Breast epithelium (tissue), 4 donors: Measurements from ENCODE around the gene RERE. TPM values are rescaled to one million over a fixed set of nuclear protein-coding genes. Genes with fewer than 3 reads are reported as not detected.

Experiments
- DNase-seq, 2 donors: peaks; one replicate each; pipeline ENCODE4 v3.0.0-alpha.2; 2019; ENCODE audit warnings: low spot score in 2 of 2
- H3K27ac ChIP-seq, 2 donors: fragments of 200-600 bp; sonication (generic) in 1 of 2; one replicate each; pipeline ENCODE4 v1.5.1; 2016 to 2019; ENCODE audit warnings: mild to moderate bottlenecking in 1 of 2
- H3K27me3 ChIP-seq, 2 donors: fragments of 200-600 bp; sonication (generic) in 1 of 2; one replicate each; pipeline versions ENCODE4 v1.5.1 to v1.6.0; 2017 to 2019; ENCODE audit warnings: control low read depth in 1 of 2, mild to moderate bottlenecking in 1 of 2
- H3K36me3 ChIP-seq: fragments of 200-600 bp; one replicate; pipeline ENCODE4 v1.5.1; 2019
- H3K4me1 ChIP-seq, 2 donors: fragments of 200-600 bp; sonication (generic); one replicate each; pipeline ENCODE4 v1.5.1; 2016 to 2019; ENCODE audit warnings: control low read depth in 1 of 2
- H3K4me3 ChIP-seq, 3 donors: fragments of 200-600 bp; sonication (generic); 1 replicate in 2 of 3; 2 replicates in 1 of 3; pipeline ENCODE4 v1.5.1; 2016 to 2019; ENCODE audit warnings: mild to moderate bottlenecking in 3 of 3, moderate library complexity in 2 of 3
- H3K9me3 ChIP-seq, 2 donors: fragments of 200-600 bp; sonication (generic) in 1 of 2; one replicate each; pipeline ENCODE4 v1.5.1; 2016 to 2019; ENCODE audit warnings: control low read depth in 1 of 2
- CTCF ChIP-seq, 3 donors: fragments of 450-650 bp; IDR thresholded peaks; one replicate each; pipeline ENCODE4 v1.5.1; 2016 to 2017; ENCODE audit warnings: antibody characterized with exemption in 3 of 3, mild to moderate bottlenecking in 3 of 3, moderate library complexity in 3 of 3
- POLR2A ChIP-seq: fragments of 450-650 bp; IDR thresholded peaks from one replicate; pipeline ENCODE4 v1.6.1; 2016; ENCODE audit warnings: antibody characterized with exemption, mild to moderate bottlenecking, moderate library complexity
- POLR2AphosphoS5 ChIP-seq, 3 donors: sonication (generic); formaldehyde crosslinking; IDR thresholded peaks; one replicate each; pipeline ENCODE4 v1.6.1; 2017; ENCODE audit warnings: antibody characterized with exemption in 3 of 3
- intact Hi-C: fragments of 100-400 bp; cut with DNase I; formaldehyde crosslinking; loops from one replicate; pipeline ENCODE4 v1.15.1; 2023; ENCODE audit warnings: low total_unique reads
- total RNA-seq, 3 donors: library from RNA; depleted of rRNA; stranded (reverse); fragments of >200 nt; gene quantifications; one replicate each; pipeline ENCODE4 v1.1.0, GENCODE V29; 2016

Gene RERE
- total RNA-seq, 3 donors from 2014 or later: 65.8 to 166 (median 123) TPM

- DNase-seq: no peak
- H3K27ac ChIP-seq: peak overlapping the region; percentile 45 to 71
- TF ChIP-seq POLR2AphosphoS5 (IDR thresholded peaks at IDR 0.05) (no peak), POLR2A (no peak), CTCF (IDR thresholded peaks at IDR 0.05) (no peak)
- no peak overlapping the region for H3K4me3 ChIP-seq
- H3K27me3 ChIP-seq: no peaks in the 10 kb centered on the region
- H3K4me1 ChIP-seq: peaks cover 3 to 12% of the 10 kb centered on the region in 2 donors
- no peaks in the 10 kb centered on the region for H3K9me3 ChIP-seq
- no peaks in the 10 kb centered on the region for H3K36me3 ChIP-seq
- intact Hi-C loops: no loop called here
Measured at GRCh38 chr1:8394456-8395321, 422.8 kb downstream of the RERE start.

- H3K27ac ChIP-seq: peak overlapping the region in 1 of 2 donors; percentile 40
- H3K4me1 ChIP-seq: peaks cover 3 to 12% of the 10 kb centered on the region in 2 donors
- TF ChIP-seq POLR2A: no peak
- no peak for TF ChIP-seq CTCF (IDR thresholded peaks at IDR 0.05)
- TF ChIP-seq POLR2AphosphoS5 (IDR thresholded peaks at IDR 0.05): no peak
- intact Hi-C loops: no loop called here
- no peak for DNase-seq
- H3K27me3 ChIP-seq: no peaks in the 10 kb centered on the region
- H3K9me3 ChIP-seq: no peaks in the 10 kb centered on the region
- no peaks in the 10 kb centered on the region for H3K36me3 ChIP-seq
- peak overlapping the region in 1 of 3 donors; percentile 6 for H3K4me3 ChIP-seq
Measured at GRCh38 chr1:8392522-8392921, 424.9 kb downstream of the RERE start.

GRCh38 chr1:8390707-8391106, 426.7 kb downstream of the RERE start:
- Histone ChIP-seq H3K27me3 (no peaks in the 10 kb centered on the region), H3K4me3 (no peak overlapping the region), H3K27ac (peak overlapping the region in 1 of 2 donors; percentile 64), H3K9me3 (no peaks in the 10 kb centered on the region), H3K4me1 (peaks cover 3 to 9% of the 10 kb centered on the region in 2 donors), H3K36me3 (no peaks in the 10 kb centered on the region)
- intact Hi-C loops: no loop called here
- TF ChIP-seq POLR2AphosphoS5 (IDR thresholded peaks at IDR 0.05): no peak
- no peak for TF ChIP-seq POLR2A
- no peak for TF ChIP-seq CTCF (IDR thresholded peaks at IDR 0.05)
- no peak for DNase-seq

- H3K4me3 ChIP-seq: no peak overlapping the region
- intact Hi-C loops: no loop called here
- H3K9me3 ChIP-seq: no peaks in the 10 kb centered on the region
- peak overlapping the region in 1 of 2 donors; percentile 7 for H3K27ac ChIP-seq
- TF ChIP-seq POLR2AphosphoS5 (IDR thresholded peaks at IDR 0.05) (no peak), CTCF (IDR thresholded peaks at IDR 0.05) (no peak), POLR2A (no peak)
- H3K27me3 ChIP-seq: no peaks in the 10 kb centered on the region
- peaks cover 3 to 4% of the 10 kb centered on the region in 2 donors for H3K4me1 ChIP-seq
- DNase-seq: no peak
- no peaks in the 10 kb centered on the region for H3K36me3 ChIP-seq
Measured at GRCh38 chr1:8389958-8390535, 427.4 kb downstream of the RERE start.
